ENCODE data around the gene SLC7A5.

SLC7A5 gene

GRCh38 chr16:87836346-87836843, 32.9 kb downstream of the SLC7A5 start:
- no peaks in the 10 kb centered on the region for H3F3A ChIP-seq (ENCODE audit: low read depth)
- H3K9ac ChIP-seq (ENCODE audit: low read depth, low read length, poor library complexity, severe bottlenecking), result no peak overlapping the region
- no peak for TF ChIP-seq EZH2phosphoT487 (IDR thresholded peaks at IDR 0.05; ENCODE audit: borderline replicate concordance)
- no peak for TF ChIP-seq CTCF (conservative IDR thresholded peaks at IDR 0.05; ENCODE audit: low read length)
- H3K4me1 ChIP-seq (ENCODE audit: insufficient read depth, low read length, poor library complexity, severe bottlenecking), result no peaks in the 10 kb centered on the region
- H3K27me3 ChIP-seq (ENCODE audit: insufficient read depth, low read length, poor library complexity, severe bottlenecking), result no peaks in the 10 kb centered on the region
- H3K9me3 ChIP-seq (ENCODE audit: insufficient read depth, low read depth, low read length), result no peaks in the 10 kb centered on the region
- no peaks in the 10 kb centered on the region for H4K20me1 ChIP-seq (ENCODE audit: insufficient read depth, low read length, poor library complexity, severe bottlenecking)
- no peak overlapping the region for H3K4me2 ChIP-seq (ENCODE audit: low read depth, low read length, poor library complexity, severe bottlenecking)
- no peak overlapping the region for H2AFZ ChIP-seq (ENCODE audit: low read length)
- no peak overlapping the region for H3K4me3 ChIP-seq (ENCODE audit: low read length, poor library complexity, severe bottlenecking)
- no peaks in the 10 kb centered on the region for H3K9me2 ChIP-seq (replicated peaks; ENCODE audit: low read depth, low read length)
- H3K36me3 ChIP-seq (ENCODE audit: insufficient read depth, low read length), result peaks cover 27% of the 10 kb centered on the region; the same call in 1 of the 2 replicates
- no peaks in the 10 kb centered on the region for H3K79me2 ChIP-seq (ENCODE audit: insufficient read depth, low read length)

GRCh38 chr16:87835882-87836331, 33.4 kb downstream of the SLC7A5 start:
- Histone ChIP-seq H3K4me2 (ENCODE audit: low read depth, low read length, poor library complexity, severe bottlenecking) (no peak overlapping the region), H4K20me1 (ENCODE audit: insufficient read depth, low read length, poor library complexity, severe bottlenecking) (no peaks in the 10 kb centered on the region), H3K9me2 (replicated peaks; ENCODE audit: low read depth, low read length) (no peaks in the 10 kb centered on the region), H3K4me1 (ENCODE audit: insufficient read depth, low read length, poor library complexity, severe bottlenecking) (no peaks in the 10 kb centered on the region), H3K79me2 (ENCODE audit: insufficient read depth, low read length) (no peaks in the 10 kb centered on the region), H3K27me3 (ENCODE audit: insufficient read depth, low read length, poor library complexity, severe bottlenecking) (no peaks in the 10 kb centered on the region), H3K36me3 (ENCODE audit: insufficient read depth, low read length) (peaks cover 27% of the 10 kb centered on the region; the same call in 1 of the 2 replicates), H3K9me3 (ENCODE audit: insufficient read depth, low read depth, low read length) (no peaks in the 10 kb centered on the region), H3K4me3 (ENCODE audit: low read length, poor library complexity, severe bottlenecking) (no peak overlapping the region), H3K9ac (ENCODE audit: low read depth, low read length, poor library complexity, severe bottlenecking) (no peak overlapping the region), H3F3A (ENCODE audit: low read depth) (no peaks in the 10 kb centered on the region), H2AFZ (ENCODE audit: low read length) (no peak overlapping the region)
- TF ChIP-seq CTCF (conservative IDR thresholded peaks at IDR 0.05; ENCODE audit: low read length) (no peak), EZH2phosphoT487 (IDR thresholded peaks at IDR 0.05; ENCODE audit: borderline replicate concordance) (no peak)

- Histone ChIP-seq H3F3A (ENCODE audit: low read depth) (no peaks in the 10 kb centered on the region), H3K27me3 (ENCODE audit: insufficient read depth, low read length, poor library complexity, severe bottlenecking) (no peaks in the 10 kb centered on the region), H3K9ac (ENCODE audit: low read depth, low read length, poor library complexity, severe bottlenecking) (no peak overlapping the region), H4K20me1 (ENCODE audit: insufficient read depth, low read length, poor library complexity, severe bottlenecking) (no peaks in the 10 kb centered on the region), H3K36me3 (ENCODE audit: insufficient read depth, low read length) (peaks cover 27% of the 10 kb centered on the region; the same call in 1 of the 2 replicates), H3K4me1 (ENCODE audit: insufficient read depth, low read length, poor library complexity, severe bottlenecking) (no peaks in the 10 kb centered on the region), H3K9me3 (ENCODE audit: insufficient read depth, low read depth, low read length) (no peaks in the 10 kb centered on the region), H3K4me3 (ENCODE audit: low read length, poor library complexity, severe bottlenecking) (no peak overlapping the region), H2AFZ (ENCODE audit: low read length) (no peak overlapping the region), H3K4me2 (ENCODE audit: low read depth, low read length, poor library complexity, severe bottlenecking) (no peak overlapping the region), H3K9me2 (replicated peaks; ENCODE audit: low read depth, low read length) (no peaks in the 10 kb centered on the region), H3K79me2 (ENCODE audit: insufficient read depth, low read length) (no peaks in the 10 kb centered on the region)
- no peak for TF ChIP-seq EZH2phosphoT487 (IDR thresholded peaks at IDR 0.05; ENCODE audit: borderline replicate concordance)
- TF ChIP-seq CTCF (conservative IDR thresholded peaks at IDR 0.05; ENCODE audit: low read length), result no peak
Observed at GRCh38 chr16:87834668-87835473, 34.4 kb downstream of the SLC7A5 start.

Measured in Loucy (cell line).